Activated CD8-positive, alpha-beta memory T cell treated with anti-CD3 and anti-CD28 coated beads for 4 hours (primary cell): ENCODE results near the gene HDGFL2.

Experiments used
- DNase-seq, 2 donors: peaks; one replicate each; pipeline ENCODE4 v3.0.0-alpha.2; 2020; ENCODE audit warnings: low read depth in 2 of 2

Gene HDGFL2

GRCh38 chr19:4499318-4499717, 27.2 kb downstream of the HDGFL2 start:
- DNase-seq = no peak

GRCh38 chr19:4499855-4500254, 27.8 kb downstream of the HDGFL2 start:
- DNase-seq = no peak

- DNase-seq = no peak
Measured at GRCh38 chr19:4500841-4501591, 28.9 kb downstream of the HDGFL2 start.

- DNase-seq = no peak
Measured at GRCh38 chr19:4501691-4502090, 29.6 kb downstream of the HDGFL2 start.

GRCh38 chr19:4502282-4503131, 30.4 kb downstream of the HDGFL2 start:
- DNase-seq = no peak

- no peak for DNase-seq
Measured at GRCh38 chr19:4503132-4503824, 31.2 kb downstream of the HDGFL2 start.

GRCh38 chr19:4503825-4504170, 31.7 kb downstream of the HDGFL2 start:
- DNase-seq = no peak

- DNase-seq = no peak
Measured at GRCh38 chr19:4504297-4504701, 32.2 kb downstream of the HDGFL2 start.

GRCh38 chr19:4504891-4505569, 32.9 kb downstream of the HDGFL2 start:
- no peak for DNase-seq

- DNase-seq = no peak
Measured at GRCh38 chr19:4505570-4506448, 33.7 kb downstream of the HDGFL2 start.

GRCh38 chr19:4506449-4507149, 34.5 kb downstream of the HDGFL2 start:
- DNase-seq = no peak

- no peak for DNase-seq
Measured at GRCh38 chr19:4507150-4507452, 35.0 kb downstream of the HDGFL2 start.

- no peak for DNase-seq
Measured at GRCh38 chr19:4507804-4508203, 35.7 kb downstream of the HDGFL2 start.

- DNase-seq = no peak
Measured at GRCh38 chr19:4508698-4509097, 36.6 kb downstream of the HDGFL2 start.

GRCh38 chr19:4510435-4511255, 38.5 kb downstream of the HDGFL2 start:
- no peak for DNase-seq

- no peak for DNase-seq
Measured at GRCh38 chr19:4511300-4512054, 39.4 kb downstream of the HDGFL2 start.

- DNase-seq = no peak
Measured at GRCh38 chr19:4512070-4512469, 40.0 kb downstream of the HDGFL2 start.

- no peak for DNase-seq
Measured at GRCh38 chr19:4513248-4513647, 41.2 kb downstream of the HDGFL2 start.

- DNase-seq = no peak
Measured at GRCh38 chr19:4515732-4516131, 43.6 kb downstream of the HDGFL2 start.
